HEK293 (cell line): ENCODE data around the gene LRRC23.
A peak's percentile ranks its signal among the peaks of the same experiment; 100 is the strongest.

Experiments
- BCL6B ChIP-seq: fragments of 450-650 bp; formaldehyde crosslinking; IDR thresholded peaks from 2 replicates; pipeline ENCODE4 v1.5.1; 2017; ENCODE audit warnings: missing biosample characterization, missing genetic modification characterization
- KLF17 ChIP-seq: fragments of 450-650 bp; formaldehyde crosslinking; IDR thresholded peaks from 2 replicates; pipeline ENCODE4 v1.5.1; 2016; ENCODE audit warnings: missing biosample characterization, missing genetic modification characterization
- MYNN ChIP-seq: fragments of 450-650 bp; formaldehyde crosslinking; IDR thresholded peaks from 2 replicates; pipeline ENCODE4 v1.5.1; 2016; ENCODE audit warnings: missing biosample characterization, missing genetic modification characterization, borderline replicate concordance
- PRDM2 ChIP-seq: fragments of 450-650 bp; formaldehyde crosslinking; IDR thresholded peaks from 2 replicates; pipeline ENCODE4 v1.5.1; 2016; ENCODE audit warnings: missing biosample characterization, missing genetic modification characterization, borderline replicate concordance
- WT1 ChIP-seq: fragments of 450-650 bp; formaldehyde crosslinking; IDR thresholded peaks from 2 replicates; pipeline ENCODE4 v1.5.1; 2016; ENCODE audit warnings: missing biosample characterization, missing genetic modification characterization
- ZBTB20 ChIP-seq: fragments of 450-650 bp; formaldehyde crosslinking; IDR thresholded peaks from 2 replicates; pipeline ENCODE4 v1.5.1; 2016; ENCODE audit warnings: missing biosample characterization, missing genetic modification characterization
- ZBTB21 ChIP-seq: fragments of 450-650 bp; formaldehyde crosslinking; IDR thresholded peaks from 2 replicates; pipeline ENCODE4 v1.5.1; 2017; ENCODE audit warnings: missing biosample characterization, missing genetic modification characterization
- ZNF426 ChIP-seq: fragments of 450-650 bp; formaldehyde crosslinking; IDR thresholded peaks from 2 replicates; pipeline ENCODE4 v1.5.1; 2017; ENCODE audit warnings: missing biosample characterization, missing genetic modification characterization, mild to moderate bottlenecking, inconsistent platforms, moderate library complexity
- ZNF501 ChIP-seq: fragments of 450-650 bp; formaldehyde crosslinking; IDR thresholded peaks from 2 replicates; pipeline ENCODE4 v1.5.1; 2016; ENCODE audit warnings: missing biosample characterization, missing genetic modification characterization
- ZNF580 ChIP-seq: fragments of 450-650 bp; formaldehyde crosslinking; IDR thresholded peaks from 2 replicates; pipeline ENCODE4 v1.5.1; 2016; ENCODE audit warnings: missing biosample characterization, missing genetic modification characterization
- ZNF660 ChIP-seq: fragments of 450-650 bp; IDR thresholded peaks from 2 replicates; pipeline ENCODE4 v1.5.1; 2018; ENCODE audit warnings: missing biosample characterization, mild to moderate bottlenecking, missing genetic modification characterization
- TF ChIP-seq, protein P1 (sequence below): fragments of 450-650 bp; formaldehyde crosslinking; IDR thresholded peaks from 2 replicates; pipeline ENCODE4 v1.5.1; 2016; ENCODE audit warnings: missing biosample characterization, missing genetic modification characterization
- TF ChIP-seq, protein P2 (sequence below): fragments of 450-650 bp; formaldehyde crosslinking; IDR thresholded peaks from 2 replicates; pipeline ENCODE4 v1.5.1; 2016; ENCODE audit warnings: missing biosample characterization, missing genetic modification characterization
- TF ChIP-seq, protein P3 (sequence below): fragments of 450-650 bp; formaldehyde crosslinking; IDR thresholded peaks from 2 replicates; pipeline ENCODE4 v1.5.1; 2016; ENCODE audit warnings: missing biosample characterization, missing genetic modification characterization
- TF ChIP-seq, protein P4 (sequence below): fragments of 450-650 bp; formaldehyde crosslinking; IDR thresholded peaks from 2 replicates; pipeline ENCODE4 v1.5.1; 2016; ENCODE audit warnings: missing biosample characterization, missing genetic modification characterization

LRRC23 gene

DNA sequence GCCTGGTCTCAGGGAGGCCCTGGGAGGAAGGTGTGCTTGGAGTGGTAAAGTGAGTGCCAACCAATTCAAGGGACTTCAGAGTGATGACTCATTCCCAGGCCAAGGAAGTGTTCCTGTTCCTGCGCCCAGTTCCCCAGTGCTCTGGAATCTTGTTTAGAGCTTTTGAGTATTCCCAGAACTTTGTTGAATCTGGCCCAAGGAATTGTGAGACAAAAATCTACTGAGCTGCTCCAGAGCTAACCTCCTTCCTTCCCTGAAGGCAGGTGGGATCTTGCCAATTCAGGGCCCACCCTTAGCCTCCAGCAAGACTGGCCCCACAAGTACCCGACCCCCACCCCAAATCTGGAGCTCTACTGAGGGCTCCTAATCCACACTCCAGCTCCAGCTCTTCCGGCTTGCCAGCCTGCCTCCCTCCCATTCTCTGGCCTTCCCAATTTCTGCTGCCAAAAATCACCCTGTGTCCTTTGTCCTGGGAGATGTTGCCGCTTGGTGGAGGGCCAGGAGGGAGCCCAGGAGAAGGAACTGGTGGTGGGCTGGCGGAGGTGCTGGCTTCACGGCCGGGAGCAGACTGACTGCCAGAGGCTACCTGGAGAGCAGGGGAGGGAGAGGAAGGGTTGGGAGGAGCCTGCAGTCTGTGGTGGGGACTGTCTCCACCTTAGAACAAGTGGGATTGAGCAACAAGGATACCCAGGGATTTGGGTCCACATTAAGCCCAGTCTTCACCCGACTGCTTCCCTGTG, 21.1 kb downstream of the LRRC23 start (continued):
- TF ChIP-seq, protein P1, sequence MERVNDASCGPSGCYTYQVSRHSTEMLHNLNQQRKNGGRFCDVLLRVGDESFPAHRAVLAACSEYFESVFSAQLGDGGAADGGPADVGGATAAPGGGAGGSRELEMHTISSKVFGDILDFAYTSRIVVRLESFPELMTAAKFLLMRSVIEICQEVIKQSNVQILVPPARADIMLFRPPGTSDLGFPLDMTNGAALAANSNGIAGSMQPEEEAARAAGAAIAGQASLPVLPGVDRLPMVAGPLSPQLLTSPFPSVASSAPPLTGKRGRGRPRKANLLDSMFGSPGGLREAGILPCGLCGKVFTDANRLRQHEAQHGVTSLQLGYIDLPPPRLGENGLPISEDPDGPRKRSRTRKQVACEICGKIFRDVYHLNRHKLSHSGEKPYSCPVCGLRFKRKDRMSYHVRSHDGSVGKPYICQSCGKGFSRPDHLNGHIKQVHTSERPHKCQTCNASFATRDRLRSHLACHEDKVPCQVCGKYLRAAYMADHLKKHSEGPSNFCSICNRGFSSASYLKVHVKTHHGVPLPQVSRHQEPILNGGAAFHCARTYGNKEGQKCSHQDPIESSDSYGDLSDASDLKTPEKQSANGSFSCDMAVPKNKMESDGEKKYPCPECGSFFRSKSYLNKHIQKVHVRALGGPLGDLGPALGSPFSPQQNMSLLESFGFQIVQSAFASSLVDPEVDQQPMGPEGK: peak; percentile 90
- TF ChIP-seq ZBTB20 (tag by site-specific recombination) (peak; percentile 85), BCL6B (tag by site-specific recombination) (peak; percentile 16; the same call in 1 of the 2 replicates), MYNN (tag by site-specific recombination) (no peak), WT1 (tag by site-specific recombination) (peak; percentile 26), PRDM2 (no peak), ZNF426 (tag by site-specific recombination) (no peak), ZNF660 (tag by site-specific recombination) (peak; percentile 58), KLF17 (tag by site-specific recombination) (peak; percentile 72), ZNF580 (tag by site-specific recombination) (0 out of 2 replicates have a peak, but pooled peaks have one; percentile 12), ZNF501 (peak; percentile 76), ZBTB21 (0 out of 2 replicates have a peak, but pooled peaks have one; percentile 13)
- TF ChIP-seq, protein P2, sequence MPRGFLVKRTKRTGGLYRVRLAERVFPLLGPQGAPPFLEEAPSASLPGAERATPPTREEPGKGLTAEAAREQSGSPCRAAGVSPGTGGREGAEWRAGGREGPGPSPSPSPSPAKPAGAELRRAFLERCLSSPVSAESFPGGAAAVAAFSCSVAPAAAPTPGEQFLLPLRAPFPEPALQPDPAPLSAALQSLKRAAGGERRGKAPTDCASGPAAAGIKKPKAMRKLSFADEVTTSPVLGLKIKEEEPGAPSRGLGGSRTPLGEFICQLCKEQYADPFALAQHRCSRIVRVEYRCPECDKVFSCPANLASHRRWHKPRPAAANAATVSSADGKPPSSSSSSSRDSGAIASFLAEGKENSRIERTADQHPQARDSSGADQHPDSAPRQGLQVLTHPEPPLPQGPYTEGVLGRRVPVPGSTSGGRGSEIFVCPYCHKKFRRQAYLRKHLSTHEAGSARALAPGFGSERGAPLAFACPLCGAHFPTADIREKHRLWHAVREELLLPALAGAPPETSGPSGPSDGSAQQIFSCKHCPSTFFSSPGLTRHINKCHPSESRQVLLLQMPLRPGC (tag by site-specific recombination): peak; percentile 96
- TF ChIP-seq, protein P3, sequence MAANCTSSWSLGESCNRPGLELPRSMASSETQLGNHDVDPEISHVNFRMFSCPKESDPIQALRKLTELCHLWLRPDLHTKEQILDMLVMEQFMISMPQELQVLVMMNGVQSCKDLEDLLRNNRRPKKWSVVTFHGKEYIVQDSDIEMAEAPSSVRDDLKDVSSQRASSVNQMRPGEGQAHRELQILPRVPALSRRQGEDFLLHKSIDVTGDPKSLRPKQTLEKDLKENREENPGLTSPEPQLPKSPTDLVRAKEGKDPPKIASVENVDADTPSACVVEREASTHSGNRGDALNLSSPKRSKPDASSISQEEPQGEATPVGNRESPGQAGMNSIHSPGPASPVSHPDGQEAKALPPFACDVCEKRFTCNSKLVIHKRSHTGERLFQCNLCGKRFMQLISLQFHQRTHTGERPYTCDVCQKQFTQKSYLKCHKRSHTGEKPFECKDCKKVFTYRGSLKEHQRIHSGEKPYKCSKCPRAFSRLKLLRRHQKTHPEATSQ (tag by site-specific recombination): no peak
- TF ChIP-seq, protein P4, sequence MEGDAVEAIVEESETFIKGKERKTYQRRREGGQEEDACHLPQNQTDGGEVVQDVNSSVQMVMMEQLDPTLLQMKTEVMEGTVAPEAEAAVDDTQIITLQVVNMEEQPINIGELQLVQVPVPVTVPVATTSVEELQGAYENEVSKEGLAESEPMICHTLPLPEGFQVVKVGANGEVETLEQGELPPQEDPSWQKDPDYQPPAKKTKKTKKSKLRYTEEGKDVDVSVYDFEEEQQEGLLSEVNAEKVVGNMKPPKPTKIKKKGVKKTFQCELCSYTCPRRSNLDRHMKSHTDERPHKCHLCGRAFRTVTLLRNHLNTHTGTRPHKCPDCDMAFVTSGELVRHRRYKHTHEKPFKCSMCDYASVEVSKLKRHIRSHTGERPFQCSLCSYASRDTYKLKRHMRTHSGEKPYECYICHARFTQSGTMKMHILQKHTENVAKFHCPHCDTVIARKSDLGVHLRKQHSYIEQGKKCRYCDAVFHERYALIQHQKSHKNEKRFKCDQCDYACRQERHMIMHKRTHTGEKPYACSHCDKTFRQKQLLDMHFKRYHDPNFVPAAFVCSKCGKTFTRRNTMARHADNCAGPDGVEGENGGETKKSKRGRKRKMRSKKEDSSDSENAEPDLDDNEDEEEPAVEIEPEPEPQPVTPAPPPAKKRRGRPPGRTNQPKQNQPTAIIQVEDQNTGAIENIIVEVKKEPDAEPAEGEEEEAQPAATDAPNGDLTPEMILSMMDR (tag by site-specific recombination): 0 out of 2 replicates have a peak, but pooled peaks have one; percentile 50
